ENCODE results near the gene DGAT2.

The DGAT2 gene

DNA sequence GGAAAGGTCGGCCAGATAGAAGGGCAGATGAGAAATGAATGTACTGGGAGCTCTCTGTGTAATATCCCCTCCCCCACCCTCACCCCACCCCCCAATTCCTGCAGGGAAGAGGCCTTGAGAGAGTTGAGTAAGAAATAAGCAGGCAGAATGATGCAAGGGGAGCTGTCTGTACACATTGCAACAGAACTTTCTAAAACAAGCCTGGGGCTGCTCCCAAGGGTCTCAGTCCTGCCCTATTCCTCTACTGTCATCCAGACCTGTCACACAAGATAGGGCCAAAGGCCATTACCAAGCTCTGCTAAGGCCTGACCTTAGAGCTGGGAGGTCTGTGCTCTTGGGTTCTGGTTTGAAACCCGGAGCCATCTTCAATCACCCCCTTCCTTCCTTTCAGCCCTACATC, 5.7 kb upstream of the DGAT2 start:
- in situ Hi-C loops (cut with MboI; ENCODE audit: low sequenced_read_pairs) = no loop called here
- Histone ChIP-seq H3K36me3 (replicated peaks) (no peaks in the 10 kb centered on the region), H3K9me3 (no peaks in the 10 kb centered on the region), H3K4me3 (no peak overlapping the region), H3K4me1 (peaks cover under 1% of the 10 kb centered on the region; the same call in 1 of the 2 replicates), H3K27me3 (ENCODE audit: low read depth) (no peaks in the 10 kb centered on the region)
- no peak for DNase-seq (ENCODE audit: low spot score in 2 of 2)

DNA sequence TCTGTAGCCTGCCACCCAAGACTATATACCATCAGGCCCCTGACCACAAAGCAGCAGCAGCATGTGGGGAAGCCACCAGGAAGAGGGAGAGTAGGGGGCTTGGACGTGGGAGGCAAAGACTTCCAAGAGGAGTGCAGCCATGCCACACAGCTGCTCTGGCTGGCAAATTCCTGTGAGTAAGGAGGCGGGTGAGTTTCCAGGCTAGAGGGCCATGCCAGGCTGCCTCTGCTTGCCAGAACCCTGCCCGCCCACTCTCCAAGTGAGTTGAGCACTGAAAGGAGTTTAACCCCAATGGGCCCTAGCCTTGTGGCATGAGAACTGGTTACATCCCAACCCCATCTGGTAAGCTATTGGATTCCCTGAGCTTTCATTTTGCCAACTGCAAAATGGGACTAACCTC, 4.7 kb upstream of the DGAT2 start:
- in situ Hi-C loops (cut with MboI; ENCODE audit: low sequenced_read_pairs) = no loop called here

GRCh38 chr11:75765116-75765515, 3.5 kb upstream of the DGAT2 start:
- Histone ChIP-seq H3K27me3 (ENCODE audit: low read depth) (no peaks in the 10 kb centered on the region), H3K36me3 (replicated peaks) (no peaks in the 10 kb centered on the region), H3K9me3 (no peaks in the 10 kb centered on the region), H3K4me3 (no peak overlapping the region), H3K4me1 (peaks cover 4% of the 10 kb centered on the region; the same call in 1 of the 2 replicates)
- DNase-seq (ENCODE audit: low spot score in 2 of 2) = no peak
- in situ Hi-C loops (cut with MboI; ENCODE audit: low sequenced_read_pairs) = no loop called here

More for the DNA sequence above, 4.7 kb upstream of the DGAT2 start:
- Histone ChIP-seq H3K27me3 (ENCODE audit: low read depth) (no peaks in the 10 kb centered on the region), H3K4me1 (peaks cover 4% of the 10 kb centered on the region; the same call in 1 of the 2 replicates), H3K9me3 (no peaks in the 10 kb centered on the region), H3K36me3 (replicated peaks) (no peaks in the 10 kb centered on the region), H3K4me3 (no peak overlapping the region)
- DNase-seq (ENCODE audit: low spot score in 2 of 2) = no peak

DNA sequence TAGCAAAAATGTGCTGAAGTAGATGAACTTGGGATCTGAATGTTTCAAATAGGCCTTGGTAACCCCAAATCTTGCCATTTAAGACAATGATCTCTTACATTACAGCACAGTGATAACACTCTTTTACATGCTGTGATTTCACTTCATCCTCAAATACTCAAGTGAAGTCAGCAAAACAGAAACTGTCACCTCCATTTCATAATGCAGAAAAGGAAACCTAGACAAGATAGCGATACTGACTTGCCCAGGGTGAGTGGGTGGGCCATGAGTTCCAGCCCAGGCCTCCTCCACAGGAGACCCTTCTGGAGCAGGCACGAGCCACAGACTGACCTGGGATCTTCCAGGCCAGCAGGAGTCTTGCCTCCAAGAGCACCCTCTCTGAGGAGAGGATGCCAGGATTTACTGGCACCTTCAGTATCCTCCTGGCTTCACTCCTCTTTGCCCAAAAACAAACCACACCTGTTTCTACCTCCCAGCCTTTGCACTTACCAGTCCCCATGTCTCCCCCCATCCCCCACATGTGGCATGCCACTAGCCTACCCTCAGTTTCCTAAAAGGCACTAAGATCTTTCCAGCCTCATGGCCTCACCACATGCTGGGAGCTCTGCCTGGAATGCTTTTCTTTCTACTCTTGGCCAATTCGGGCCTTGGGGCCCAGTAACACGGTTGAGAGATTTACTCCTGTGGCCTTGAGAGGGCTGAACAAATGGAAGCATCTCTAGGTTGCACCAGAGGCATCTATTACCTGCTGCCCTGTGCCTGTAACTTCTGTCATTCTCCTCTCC, 1.9 kb upstream of the DGAT2 start:
- Histone ChIP-seq H3K4me1 (peaks cover 4% of the 10 kb centered on the region; the same call in 1 of the 2 replicates), H3K27me3 (ENCODE audit: low read depth) (no peaks in the 10 kb centered on the region), H3K36me3 (replicated peaks) (no peaks in the 10 kb centered on the region), H3K9me3 (no peaks in the 10 kb centered on the region), H3K4me3 (no peak overlapping the region)
- no peak for DNase-seq (ENCODE audit: low spot score in 2 of 2)
- in situ Hi-C loops (cut with MboI; ENCODE audit: low sequenced_read_pairs) = no loop called here

DNA sequence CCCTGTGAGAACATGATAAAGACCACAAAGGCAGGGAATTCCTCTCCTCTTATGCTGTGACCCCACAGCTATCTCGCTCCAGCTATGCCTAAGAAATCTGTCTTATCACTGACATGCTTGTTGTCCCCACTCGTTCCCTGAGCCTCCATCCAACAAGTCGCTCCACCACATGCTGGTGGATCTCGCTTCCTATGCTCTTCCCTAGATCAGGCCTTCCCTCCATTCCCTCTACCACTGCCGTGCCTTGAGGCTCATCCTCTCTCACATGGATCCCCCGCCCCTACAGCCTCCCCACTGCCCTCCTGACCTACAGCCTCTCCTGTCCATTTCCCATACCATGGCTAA, 1.4 kb upstream of the DGAT2 start:
- in situ Hi-C loops (cut with MboI; ENCODE audit: low sequenced_read_pairs) = no loop called here
- no peaks in the 10 kb centered on the region for H3K9me3 ChIP-seq
- H3K4me1 ChIP-seq = peaks cover 4% of the 10 kb centered on the region; the same call in 1 of the 2 replicates
- H3K4me3 ChIP-seq = no peak overlapping the region
- no peak for DNase-seq (ENCODE audit: low spot score in 2 of 2)
- no peaks in the 10 kb centered on the region for H3K36me3 ChIP-seq (replicated peaks)
- no peaks in the 10 kb centered on the region for H3K27me3 ChIP-seq (ENCODE audit: low read depth)

DNA sequence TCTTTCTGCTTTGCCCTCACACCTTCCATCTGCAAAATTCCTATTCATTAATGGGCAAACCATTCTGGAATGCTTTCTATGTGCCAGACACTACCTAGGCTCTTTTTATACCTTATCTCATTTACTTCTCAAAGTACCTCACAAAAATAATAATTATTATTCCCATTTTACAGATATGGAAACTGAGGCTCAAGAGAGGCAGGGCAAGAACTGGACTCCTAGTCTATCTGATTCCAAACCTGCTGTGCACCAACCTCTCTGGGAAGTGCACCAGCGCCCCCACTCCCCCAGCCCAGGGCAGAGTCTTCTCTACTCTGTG, 826 bp upstream of the DGAT2 start:
- no peak overlapping the region for H3K4me3 ChIP-seq
- H3K36me3 ChIP-seq (replicated peaks) = no peaks in the 10 kb centered on the region
- H3K4me1 ChIP-seq = peaks cover 4% of the 10 kb centered on the region; the same call in 1 of the 2 replicates
- H3K9me3 ChIP-seq = no peaks in the 10 kb centered on the region
- H3K27me3 ChIP-seq (ENCODE audit: low read depth) = no peaks in the 10 kb centered on the region
- no peak for DNase-seq (ENCODE audit: low spot score in 2 of 2)
- in situ Hi-C loops (cut with MboI; ENCODE audit: low sequenced_read_pairs) = no loop called here

GRCh38 chr11:75768909-75769771, 562 bp downstream of the DGAT2 start:
- Histone ChIP-seq H3K4me1 (peaks cover 4% of the 10 kb centered on the region; the same call in 1 of the 2 replicates), H3K36me3 (replicated peaks) (no peaks in the 10 kb centered on the region), H3K4me3 (no peak overlapping the region), H3K27me3 (ENCODE audit: low read depth) (no peaks in the 10 kb centered on the region), H3K9me3 (no peaks in the 10 kb centered on the region)
- in situ Hi-C loops (cut with MboI; ENCODE audit: low sequenced_read_pairs) = no loop called here
- DNase-seq (ENCODE audit: low spot score in 2 of 2) = no peak

DNA sequence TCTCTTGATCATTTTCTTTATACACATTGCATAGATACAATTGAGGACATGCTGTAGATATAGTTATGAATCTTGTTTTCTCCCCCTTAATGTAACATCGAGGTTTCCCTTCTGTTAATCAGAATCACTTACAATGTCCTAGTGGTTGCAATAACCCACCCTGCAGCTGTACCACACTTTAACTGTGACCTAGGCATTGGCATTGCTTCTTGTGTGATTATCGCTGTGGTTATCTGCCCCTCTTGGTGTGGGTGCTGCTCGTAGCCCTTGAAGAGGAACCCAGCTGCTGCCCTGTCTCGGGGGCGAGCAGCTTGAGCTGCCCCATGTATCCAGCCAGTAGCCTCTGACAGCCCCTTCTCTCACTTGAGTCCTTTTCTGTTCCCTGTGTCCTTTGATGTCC, 1.5 kb downstream of the DGAT2 start:
- H3K36me3 ChIP-seq (replicated peaks) = no peaks in the 10 kb centered on the region
- H3K9me3 ChIP-seq = no peaks in the 10 kb centered on the region
- H3K4me3 ChIP-seq = no peak overlapping the region
- in situ Hi-C loops (cut with MboI; ENCODE audit: low sequenced_read_pairs) = no loop called here
- DNase-seq (ENCODE audit: low spot score in 2 of 2) = no peak
- no peaks in the 10 kb centered on the region for H3K27me3 ChIP-seq (ENCODE audit: low read depth)
- peaks cover 4% of the 10 kb centered on the region; the same call in 1 of the 2 replicates for H3K4me1 ChIP-seq

- no peaks in the 10 kb centered on the region for H3K36me3 ChIP-seq (replicated peaks)
- no peak overlapping the region for H3K4me3 ChIP-seq
- peaks cover 4% of the 10 kb centered on the region; the same call in 1 of the 2 replicates for H3K4me1 ChIP-seq
- H3K27me3 ChIP-seq (ENCODE audit: low read depth) = no peaks in the 10 kb centered on the region
- no peaks in the 10 kb centered on the region for H3K9me3 ChIP-seq
- no peak for DNase-seq (ENCODE audit: low spot score in 2 of 2)
- in situ Hi-C loops (cut with MboI; ENCODE audit: low sequenced_read_pairs) = no loop called here
These were observed 3.2 kb downstream of the DGAT2 start for GRCh38 chr11:75771646-75772410.

DNA sequence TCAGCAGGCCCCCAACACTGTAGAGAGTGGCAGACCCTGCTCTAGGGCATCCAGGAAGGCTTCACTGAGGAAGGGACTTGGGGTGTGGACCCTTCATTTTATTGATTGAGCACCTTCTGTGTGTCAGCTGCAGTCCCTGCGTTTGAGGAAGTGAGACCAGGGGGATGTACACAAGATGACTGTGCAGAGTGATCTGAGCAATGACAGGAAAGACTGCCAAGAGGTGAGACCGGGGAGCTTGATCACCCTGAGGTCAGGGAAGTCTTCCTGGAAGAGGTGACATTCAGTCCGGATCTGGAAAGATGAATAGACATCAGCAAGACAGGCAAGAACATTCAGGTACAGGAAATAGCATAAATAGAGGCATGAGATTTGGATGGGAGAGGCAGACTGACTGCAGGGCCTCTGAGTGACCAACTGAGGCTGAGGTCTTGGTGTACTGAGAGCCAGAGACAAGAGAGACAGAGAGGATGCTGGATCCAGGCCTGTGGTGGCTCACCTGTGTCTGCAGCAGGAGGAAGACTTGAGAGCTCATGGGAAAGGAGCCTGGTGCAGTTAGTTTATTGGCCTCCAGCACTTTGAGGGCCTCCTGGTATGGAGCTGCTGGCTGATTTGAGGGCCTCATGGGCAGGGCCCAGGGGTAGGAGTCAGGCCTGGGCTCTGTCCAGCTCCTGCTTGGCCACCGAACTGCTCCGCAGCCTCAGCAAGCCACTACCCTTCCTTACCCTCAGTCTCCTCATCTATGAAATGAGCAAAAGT, 5.2 kb downstream of the DGAT2 start:
- no peaks in the 10 kb centered on the region for H3K4me1 ChIP-seq
- no peaks in the 10 kb centered on the region for H3K36me3 ChIP-seq (replicated peaks)
- in situ Hi-C loops (cut with MboI; ENCODE audit: low sequenced_read_pairs) = no loop called here
- DNase-seq (ENCODE audit: low spot score in 2 of 2) = no peak
- H3K27me3 ChIP-seq (ENCODE audit: low read depth) = no peaks in the 10 kb centered on the region
- H3K9me3 ChIP-seq = no peaks in the 10 kb centered on the region
- no peak overlapping the region for H3K4me3 ChIP-seq

DNA sequence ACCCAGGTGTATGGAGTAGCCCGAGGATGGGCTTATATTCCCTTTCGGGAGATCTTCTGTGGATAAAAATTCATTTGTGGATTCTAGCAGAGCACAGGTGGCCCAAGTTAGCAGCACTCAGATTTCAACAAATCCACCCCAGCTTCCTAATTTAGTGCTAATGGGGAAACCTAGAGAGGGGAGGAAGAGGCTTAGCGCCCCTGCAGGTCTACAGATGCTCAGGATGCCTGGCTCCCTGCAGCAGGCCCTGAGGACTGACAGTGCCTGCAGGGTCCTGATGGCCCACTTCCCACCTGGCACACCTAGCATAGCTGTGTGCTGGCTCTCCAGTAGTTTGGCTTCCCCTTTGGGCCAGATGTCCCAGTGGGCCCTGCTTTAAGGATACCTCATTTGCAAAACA, 6.5 kb downstream of the DGAT2 start:
- no peak overlapping the region for H3K4me3 ChIP-seq
- in situ Hi-C loops (cut with MboI; ENCODE audit: low sequenced_read_pairs) = no loop called here
- no peaks in the 10 kb centered on the region for H3K9me3 ChIP-seq
- no peak for DNase-seq (ENCODE audit: low spot score in 2 of 2)
- H3K36me3 ChIP-seq (replicated peaks) = no peaks in the 10 kb centered on the region
- no peaks in the 10 kb centered on the region for H3K4me1 ChIP-seq
- H3K27me3 ChIP-seq (ENCODE audit: low read depth) = no peaks in the 10 kb centered on the region

GRCh38 chr11:75776546-75776945, 8.0 kb downstream of the DGAT2 start:
- no peak for DNase-seq (ENCODE audit: low spot score in 2 of 2)
- no peaks in the 10 kb centered on the region for H3K4me1 ChIP-seq
- H3K36me3 ChIP-seq (replicated peaks) = no peaks in the 10 kb centered on the region
- in situ Hi-C loops (cut with MboI; ENCODE audit: low sequenced_read_pairs) = no loop called here
- H3K4me3 ChIP-seq = no peak overlapping the region
- no peaks in the 10 kb centered on the region for H3K27me3 ChIP-seq (ENCODE audit: low read depth)
- H3K9me3 ChIP-seq = no peaks in the 10 kb centered on the region

DNA sequence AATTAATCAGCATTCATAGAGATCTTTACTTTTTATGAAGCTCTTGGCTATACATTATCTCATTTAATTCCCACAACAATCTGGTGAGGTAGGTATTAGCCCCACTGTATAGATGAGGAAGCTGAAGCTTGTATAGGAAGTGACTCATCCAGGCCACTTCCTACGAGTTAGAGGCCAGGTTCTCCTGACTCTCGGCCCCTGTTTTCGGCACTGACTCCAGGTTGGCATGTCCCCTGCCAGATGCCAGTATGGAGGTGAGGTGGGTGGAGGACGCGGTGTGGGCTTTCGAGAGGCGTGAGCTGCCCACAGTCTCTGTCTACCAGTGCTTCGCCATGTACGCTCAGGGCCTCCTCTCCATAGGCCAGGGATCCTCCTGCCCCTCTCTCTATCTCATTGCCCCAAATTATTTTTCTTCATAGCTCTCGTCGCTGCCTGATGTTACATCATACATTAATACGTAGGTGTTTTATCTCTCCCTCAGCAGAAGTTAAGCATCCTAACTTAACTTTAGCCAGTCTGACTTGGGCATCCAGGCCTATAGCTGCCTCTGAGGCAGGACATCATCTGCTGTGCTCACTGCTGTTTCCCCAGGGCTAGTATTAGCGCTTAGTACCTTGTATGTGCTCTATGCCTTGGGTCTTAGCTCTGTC, 9.0 kb downstream of the DGAT2 start:
- no peaks in the 10 kb centered on the region for H3K36me3 ChIP-seq (replicated peaks)
- no peak overlapping the region for H3K4me3 ChIP-seq
- H3K9me3 ChIP-seq = no peaks in the 10 kb centered on the region
- in situ Hi-C loops (cut with MboI; ENCODE audit: low sequenced_read_pairs) = no loop called here
- DNase-seq (ENCODE audit: low spot score in 2 of 2) = no peak
- no peaks in the 10 kb centered on the region for H3K27me3 ChIP-seq (ENCODE audit: low read depth)
- no peaks in the 10 kb centered on the region for H3K4me1 ChIP-seq

Measured in HAP-1 (cell line).